GM12878 (cell line): ENCODE measurements around the gene LRRC3. TPM values are rescaled to one million over a fixed set of nuclear protein-coding genes. Genes with fewer than 3 reads are reported as not detected.

Source experiments
- ATAC-seq: fragments of 200-7000 bp; cut with Tn5 transposase; 3 replicates; pipeline ENCODE4 v1.9.1; 2020; ENCODE audit warnings: mild to moderate bottlenecking, moderate library complexity
- BruUV-seq: library from RNA; stranded (reverse); fragments of 400-500 nt; replicated peaks from 2 replicates; lab custom pipeline; 2021; lab: Mats Ljungman, UMichigan
- CTCF ChIA-PET: fragments of 300-600 bp; sonication (Branson Sonifier 250); formaldehyde crosslinking; extraction: SDS; loops from one replicate; lab custom pipeline; 2021; ENCODE audit warnings: inconsistent platforms; lab: Yijun Ruan, JAX
- POLR2A ChIA-PET: fragments of 350-600 bp; formaldehyde crosslinking; extraction: SDS; loops from one replicate; lab custom pipeline; 2021; ENCODE audit warnings: inconsistent platforms; lab: Charles Lee
- RAD21 ChIA-PET: fragments of 300-600 bp; sonication (Branson Sonifier 250); formaldehyde crosslinking; loops from one replicate; lab custom pipeline; 2023; ENCODE audit warnings: antibody characterized with exemption; ENCODE audit not compliant: unreplicated experiment; lab: Charles Lee
- SMC1A ChIA-PET: fragments of 300-600 bp; sonication (Branson Sonifier 250); formaldehyde crosslinking; loops from one replicate; lab custom pipeline; 2023; ENCODE audit not compliant: unreplicated experiment, uncharacterized antibody; lab: Charles Lee
- DNase-seq: peaks from one replicate; pipeline ENCODE4 v3.0.0-alpha.2; 2011; ENCODE audit warnings: low read depth, low spot score
- FAIRE-seq: peaks from 3 replicates; lab custom pipeline; 2011; peaks lifted over from hg19 to GRCh38; lab: Jason Lieb, UNC
- H2AFZ ChIP-seq: 2 replicates; pipeline ENCODE4 v1.6.0; 2011; ENCODE audit warnings: low read depth, low read length, control low read depth; ENCODE audit not compliant: control insufficient read depth
- H3K27ac ChIP-seq: 2 replicates; pipeline ENCODE4 v1.5.1; 2011; ENCODE audit warnings: control low read depth; ENCODE audit not compliant: control insufficient read depth, insufficient read depth
- H3K27me3 ChIP-seq, 2 experiments: replicated peaks in 1 of 2; 2 replicates each; pipeline versions ENCODE4 v1.6.0 to v1.6.1; 2011; ENCODE audit warnings: low read length in 1 of 2; ENCODE audit not compliant: control insufficient read depth in 2 of 2, insufficient read depth in 2 of 2
- H3K36me3 ChIP-seq, 2 experiments: 2 replicates each; pipeline ENCODE4 v1.5.1; 2011; ENCODE audit warnings: low read length in 1 of 2; ENCODE audit not compliant: control insufficient read depth in 2 of 2, insufficient read depth in 2 of 2
- H3K4me1 ChIP-seq: 2 replicates; pipeline ENCODE4 v1.6.1; 2011; ENCODE audit warnings: mild to moderate bottlenecking, low read length, moderate library complexity, mixed read lengths; ENCODE audit not compliant: control insufficient read depth, insufficient read depth
- H3K4me2 ChIP-seq: 2 replicates; pipeline ENCODE4 v1.6.0; 2011; ENCODE audit warnings: control low read depth; ENCODE audit not compliant: control insufficient read depth, insufficient read depth
- H3K4me3 ChIP-seq: fragments of 200-600 bp; sonication (generic); 2 replicates; pipeline ENCODE4 v1.5.1; 2016
- H3K79me2 ChIP-seq: 2 replicates; pipeline ENCODE4 v1.6.0; 2011; ENCODE audit warnings: low read length; ENCODE audit not compliant: control insufficient read depth, insufficient read depth
- H3K9ac ChIP-seq: 2 replicates; pipeline ENCODE4 v1.8.0; 2011; ENCODE audit warnings: low read length, control low read depth, mixed read lengths; ENCODE audit not compliant: control insufficient read depth, insufficient read depth
- H3K9me3 ChIP-seq: replicated peaks from 3 replicates; pipeline ENCODE4 v1.5.1; 2011; ENCODE audit warnings: mild to moderate bottlenecking, low read length; ENCODE audit not compliant: control insufficient read depth, insufficient read depth
- H4K20me1 ChIP-seq: 2 replicates; pipeline ENCODE4 v1.6.0; 2011; ENCODE audit not compliant: control insufficient read depth, insufficient read depth
- CHD4 ChIP-seq: fragments of 200-600 bp; sonication (generic); IDR thresholded peaks from 2 replicates; pipeline ENCODE4 v1.6.1; 2016; ENCODE audit warnings: mild to moderate bottlenecking
- IRF4 ChIP-seq: IDR thresholded peaks from 2 replicates; pipeline ENCODE4 v1.6.1; 2011; ENCODE audit warnings: low read depth, low read length
- KLF5 ChIP-seq: fragments of 450-650 bp; IDR thresholded peaks from 2 replicates; pipeline ENCODE4 v1.6.1; 2014; ENCODE audit warnings: mild to moderate bottlenecking; ENCODE audit not compliant: partially characterized antibody
- MXI1 ChIP-seq: fragments of 150-350 bp; IDR thresholded peaks from 2 replicates; pipeline ENCODE4 v1.6.1; 2011; ENCODE audit warnings: low read depth, mild to moderate bottlenecking, inconsistent platforms, low read length, improper control_type of control experiment
- NBN ChIP-seq: fragments of 450-650 bp; IDR thresholded peaks from 2 replicates; pipeline ENCODE4 v1.6.1; 2016
- NR2C1 ChIP-seq: fragments of 450-650 bp; IDR thresholded peaks from 2 replicates; pipeline ENCODE4 v1.6.1; 2017; ENCODE audit warnings: antibody characterized with exemption, mild to moderate bottlenecking, moderate library complexity
- POLR2A ChIP-seq: IDR thresholded peaks from 2 replicates; pipeline ENCODE4 v1.6.1; 2011; ENCODE audit warnings: low read depth, mild to moderate bottlenecking, low read length
- STAT3 ChIP-seq: IDR thresholded peaks from 2 replicates; pipeline ENCODE4 v1.6.1; 2011; ENCODE audit warnings: low read depth, low read length, improper control_type of control experiment
- SUZ12 ChIP-seq: fragments of 200-600 bp; sonication (generic); IDR thresholded peaks from one replicate; pipeline ENCODE4 v1.6.1; 2018; ENCODE audit warnings: antibody characterized with exemption, mild to moderate bottlenecking; ENCODE audit not compliant: unreplicated experiment
- WGBS: methylation state at CpG from one replicate; pipeline ENCODE4 v1.1.6; 2016; ENCODE audit warnings: low lambda C conversion rate; ENCODE audit not compliant: insufficient replicate concordance, insufficient coverage; ENCODE audit errors: missing lambda C conversion rate; 5-methylcytosine and 5-hydroxymethylcytosine counted together
- in situ Hi-C: fragments of 300-500 bp; cut with MboI; formaldehyde crosslinking; loops from 9 replicates; pipeline ENCODE4 v1.14.3; 2018; ENCODE audit warnings: mixed read lengths
- intact Hi-C: fragments of 100-400 bp; cut with micrococcal nuclease; formaldehyde crosslinking; loops from one replicate; pipeline ENCODE4 v1.14.2; 2022; ENCODE audit not compliant: unreplicated experiment
- polyA plus RNA-seq, 11 experiments: library from polyadenylated mRNA; depleted of rRNA in 4 of 11; unstranded in 6 of 11; stranded (reverse) in 5 of 11; fragments of >200 nt; fragmentation: Nextera tagmentation in 4 of 11; fragmentation: Illumina TruSeq in 1 of 11; extraction: Ambion mirVana in 4 of 11; extraction: Trizol in 1 of 11; gene quantifications; 1 replicate in 1 of 11; 2 replicates in 10 of 11; pipeline versions ENCODE4 v1.2.1 to v1.2.3, GENCODE V29; 2011 to 2016; ENCODE audit warnings: inconsistent platforms in 2 of 11, missing spikeins in 2 of 11, low read depth in 1 of 11
- total RNA-seq, 4 experiments: library from RNA; depleted of rRNA in 3 of 4; stranded (reverse); fragments of >200 nt in 3 of 4; fragmentation: Illumina TruSeq in 1 of 4; extraction: Trizol in 1 of 4; gene quantifications; 2 replicates each; pipeline versions ENCODE4 v1.2.1 to v1.2.3, GENCODE V29; 2013 to 2021
- TF ChIP-seq, protein P1 (sequence below): fragments of 450-650 bp; formaldehyde crosslinking; IDR thresholded peaks from 2 replicates; pipeline ENCODE4 v1.4.0; 2022; ENCODE audit warnings: mild to moderate bottlenecking, moderate library complexity
- TF ChIP-seq, protein P2 (sequence below): IDR thresholded peaks from 2 replicates; pipeline ENCODE4 v1.6.1; 2012; ENCODE audit warnings: mild to moderate bottlenecking, low read depth, low read length
- TF ChIP-seq, protein P3 (sequence below): fragments of 450-650 bp; IDR thresholded peaks from 2 replicates; pipeline ENCODE4 v1.6.1; 2016; ENCODE audit warnings: mild to moderate bottlenecking

LRRC3 gene
- total and polyA plus RNA-seq, 10 of the 15 experiments (the other 5 are each of a cell fraction or from before 2014, with no cell fraction given), result 0.02 to 0.31 (median 0.09) TPM; not detected in 1

DNA sequence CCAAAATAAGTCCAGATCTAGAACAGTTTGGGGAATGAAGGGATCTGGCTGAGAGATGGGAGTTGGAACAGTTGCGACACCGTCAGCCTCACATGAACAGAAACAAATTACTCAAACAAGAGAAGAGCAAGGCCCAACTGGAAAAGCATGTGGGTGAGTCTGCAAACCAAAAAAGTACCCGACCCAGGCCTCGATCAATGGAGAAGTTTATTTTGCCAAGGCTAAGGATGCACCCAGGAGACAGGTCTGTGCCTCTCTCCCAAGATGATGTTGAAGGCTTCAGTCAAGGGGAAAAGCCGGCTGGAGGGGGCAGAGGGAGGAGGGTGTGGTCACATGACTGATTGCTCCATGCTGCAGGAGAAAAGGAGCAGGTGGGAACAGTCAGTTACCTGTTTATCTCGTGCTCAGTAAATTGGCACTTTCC, 42.4 kb downstream of the LRRC3 start:
- ChIA-PET CTCF (no interaction called here), RAD21 (no interaction called here), POLR2A (no interaction called here), SMC1A (no interaction called here)
- DNase-seq, result no peak
- no peak for ATAC-seq
- Histone ChIP-seq H3K9ac (no peak overlapping the region), H3K79me2 (no peaks in the 10 kb centered on the region), H3K36me3 (no peaks in the 10 kb centered on the region), H3K4me3 (no peak overlapping the region), H3K4me2 (no peak overlapping the region), H3K4me1 (no peaks in the 10 kb centered on the region), H3K9me3 (peaks cover 13% of the 10 kb centered on the region; the same call in 2 of the 3 replicates), H3K27me3 (no peaks in the 10 kb centered on the region; a peak in 1 of 4 replicates), H2AFZ (no peak overlapping the region), H4K20me1 (no peaks in the 10 kb centered on the region), H3K27ac (no peak overlapping the region)
- BruUV-seq, result no TSS peak
- no peak for FAIRE-seq
- in situ Hi-C loops, result no loop called here
- WGBS, result 13% methylated on average over 6 of the region's 6 CpGs
- intact Hi-C loops, result no loop called here
- TF ChIP-seq CHD4 (no peak), IRF4 (no peak), NR2C1 (no peak), SUZ12 (no peak), MXI1 (no peak), NBN (no peak), KLF5 (no peak), STAT3 (no peak), POLR2A (no peak)
- TF ChIP-seq, protein P1, sequence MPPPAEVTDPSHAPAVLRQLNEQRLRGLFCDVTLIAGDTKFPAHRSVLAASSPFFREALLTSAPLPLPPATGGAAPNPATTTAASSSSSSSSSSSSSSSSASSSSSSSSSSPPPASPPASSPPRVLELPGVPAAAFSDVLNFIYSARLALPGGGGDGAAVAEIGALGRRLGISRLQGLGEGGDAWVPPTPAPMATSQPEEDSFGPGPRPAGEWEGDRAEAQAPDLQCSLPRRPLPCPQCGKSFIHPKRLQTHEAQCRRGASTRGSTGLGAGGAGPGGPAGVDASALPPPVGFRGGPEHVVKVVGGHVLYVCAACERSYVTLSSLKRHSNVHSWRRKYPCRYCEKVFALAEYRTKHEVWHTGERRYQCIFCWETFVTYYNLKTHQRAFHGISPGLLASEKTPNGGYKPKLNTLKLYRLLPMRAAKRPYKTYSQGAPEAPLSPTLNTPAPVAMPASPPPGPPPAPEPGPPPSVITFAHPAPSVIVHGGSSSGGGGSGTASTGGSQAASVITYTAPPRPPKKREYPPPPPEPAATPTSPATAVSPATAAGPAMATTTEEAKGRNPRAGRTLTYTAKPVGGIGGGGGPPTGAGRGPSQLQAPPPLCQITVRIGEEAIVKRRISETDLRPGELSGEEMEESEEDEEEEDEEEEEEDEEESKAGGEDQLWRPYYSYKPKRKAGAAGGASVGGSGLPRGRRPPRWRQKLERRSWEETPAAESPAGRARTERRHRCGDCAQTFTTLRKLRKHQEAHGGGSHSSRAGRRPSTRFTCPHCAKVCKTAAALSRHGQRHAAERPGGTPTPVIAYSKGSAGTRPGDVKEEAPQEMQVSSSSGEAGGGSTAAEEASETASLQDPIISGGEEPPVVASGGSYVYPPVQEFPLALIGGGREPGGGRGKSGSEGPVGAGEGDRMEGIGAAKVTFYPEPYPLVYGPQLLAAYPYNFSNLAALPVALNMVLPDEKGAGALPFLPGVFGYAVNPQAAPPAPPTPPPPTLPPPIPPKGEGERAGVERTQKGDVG (CRISPR knock-in tag), result no peak
- TF ChIP-seq, protein P2, sequence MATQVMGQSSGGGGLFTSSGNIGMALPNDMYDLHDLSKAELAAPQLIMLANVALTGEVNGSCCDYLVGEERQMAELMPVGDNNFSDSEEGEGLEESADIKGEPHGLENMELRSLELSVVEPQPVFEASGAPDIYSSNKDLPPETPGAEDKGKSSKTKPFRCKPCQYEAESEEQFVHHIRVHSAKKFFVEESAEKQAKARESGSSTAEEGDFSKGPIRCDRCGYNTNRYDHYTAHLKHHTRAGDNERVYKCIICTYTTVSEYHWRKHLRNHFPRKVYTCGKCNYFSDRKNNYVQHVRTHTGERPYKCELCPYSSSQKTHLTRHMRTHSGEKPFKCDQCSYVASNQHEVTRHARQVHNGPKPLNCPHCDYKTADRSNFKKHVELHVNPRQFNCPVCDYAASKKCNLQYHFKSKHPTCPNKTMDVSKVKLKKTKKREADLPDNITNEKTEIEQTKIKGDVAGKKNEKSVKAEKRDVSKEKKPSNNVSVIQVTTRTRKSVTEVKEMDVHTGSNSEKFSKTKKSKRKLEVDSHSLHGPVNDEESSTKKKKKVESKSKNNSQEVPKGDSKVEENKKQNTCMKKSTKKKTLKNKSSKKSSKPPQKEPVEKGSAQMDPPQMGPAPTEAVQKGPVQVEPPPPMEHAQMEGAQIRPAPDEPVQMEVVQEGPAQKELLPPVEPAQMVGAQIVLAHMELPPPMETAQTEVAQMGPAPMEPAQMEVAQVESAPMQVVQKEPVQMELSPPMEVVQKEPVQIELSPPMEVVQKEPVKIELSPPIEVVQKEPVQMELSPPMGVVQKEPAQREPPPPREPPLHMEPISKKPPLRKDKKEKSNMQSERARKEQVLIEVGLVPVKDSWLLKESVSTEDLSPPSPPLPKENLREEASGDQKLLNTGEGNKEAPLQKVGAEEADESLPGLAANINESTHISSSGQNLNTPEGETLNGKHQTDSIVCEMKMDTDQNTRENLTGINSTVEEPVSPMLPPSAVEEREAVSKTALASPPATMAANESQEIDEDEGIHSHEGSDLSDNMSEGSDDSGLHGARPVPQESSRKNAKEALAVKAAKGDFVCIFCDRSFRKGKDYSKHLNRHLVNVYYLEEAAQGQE, result no peak
- TF ChIP-seq, protein P3, sequence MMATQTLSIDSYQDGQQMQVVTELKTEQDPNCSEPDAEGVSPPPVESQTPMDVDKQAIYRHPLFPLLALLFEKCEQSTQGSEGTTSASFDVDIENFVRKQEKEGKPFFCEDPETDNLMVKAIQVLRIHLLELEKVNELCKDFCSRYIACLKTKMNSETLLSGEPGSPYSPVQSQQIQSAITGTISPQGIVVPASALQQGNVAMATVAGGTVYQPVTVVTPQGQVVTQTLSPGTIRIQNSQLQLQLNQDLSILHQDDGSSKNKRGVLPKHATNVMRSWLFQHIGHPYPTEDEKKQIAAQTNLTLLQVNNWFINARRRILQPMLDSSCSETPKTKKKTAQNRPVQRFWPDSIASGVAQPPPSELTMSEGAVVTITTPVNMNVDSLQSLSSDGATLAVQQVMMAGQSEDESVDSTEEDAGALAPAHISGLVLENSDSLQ, result no peak
